Kidney (tissue), 14 donors: ENCODE measurements around the gene LPCAT1. TPM values are rescaled to one million over a fixed set of nuclear protein-coding genes. Genes with fewer than 3 reads are reported as not detected.
A peak's percentile ranks its signal among the peaks of the same experiment; 100 is the strongest.

ENCODE experiments used
- DNase-seq, 5 donors: peaks; one replicate each; pipeline ENCODE4 v3.0.0-alpha.2; 2013 to 2020
- FAIRE-seq: peaks from 2 replicates; lab custom pipeline; 2012; peaks lifted over from hg19 to GRCh38; lab: Jason Lieb, UNC
- H3K27ac ChIP-seq, 2 donors: one replicate each; pipeline ENCODE4 v1.7.0; 2013; ENCODE audit warnings: low read depth in 2 of 2, low read length in 2 of 2, inconsistent platforms in 1 of 2
- H3K27me3 ChIP-seq: one replicate; pipeline ENCODE4 v1.7.1; 2013; ENCODE audit warnings: low read length, inconsistent platforms; ENCODE audit not compliant: control insufficient read depth, insufficient read depth
- H3K36me3 ChIP-seq, 3 donors: one replicate each; pipeline versions ENCODE4 v1.7.0 to v1.7.1; 2013; ENCODE audit warnings: low read length in 3 of 3, control low read depth in 1 of 3, inconsistent platforms in 1 of 3; ENCODE audit not compliant: insufficient read depth in 3 of 3, control insufficient read depth in 2 of 3
- H3K4me1 ChIP-seq, 3 donors: one replicate each; pipeline versions ENCODE4 v1.7.0 to v1.7.1; 2013; ENCODE audit warnings: low read length in 3 of 3, inconsistent platforms in 1 of 3, low read depth in 1 of 3; ENCODE audit not compliant: control insufficient read depth in 2 of 3, insufficient read depth in 2 of 3
- H3K4me3 ChIP-seq, 3 donors: one replicate each; pipeline versions ENCODE4 v1.7.0 to v1.8.1; 2013; ENCODE audit warnings: low read length in 3 of 3, control low read depth in 1 of 3, inconsistent platforms in 1 of 3
- H3K9ac ChIP-seq, 3 donors: one replicate each; pipeline versions ENCODE4 v1.7.0 to v1.7.1; 2013; ENCODE audit warnings: low read length in 3 of 3, control low read depth in 1 of 3, inconsistent platforms in 1 of 3
- H3K9me3 ChIP-seq, 3 donors: one replicate each; pipeline versions ENCODE4 v1.7.0 to v1.7.1; 2013; ENCODE audit warnings: low read length in 3 of 3, control low read depth in 1 of 3, inconsistent platforms in 1 of 3; ENCODE audit not compliant: control insufficient read depth in 2 of 3, insufficient read depth in 1 of 3
- CTCF ChIP-seq: IDR thresholded peaks from 3 replicates; pipeline ENCODE4 v1.5.1; 2012; ENCODE audit warnings: mild to moderate bottlenecking, moderate library complexity, borderline replicate concordance; ENCODE audit not compliant: insufficient read depth; ENCODE audit errors: extremely low read depth
- intact Hi-C: fragments of 100-400 bp; cut with DNase I; formaldehyde crosslinking; loops from one replicate; pipeline ENCODE4 v1.11.1; 2022
- polyA plus RNA-seq: library from polyadenylated mRNA; stranded (reverse); fragments of 350-450 nt; fragmentation: Illumina TruSeq; extraction: RNeasy Lipid Tissue Mini Kit (QIAGEN cat#74804); gene quantifications from one replicate; pipeline ENCODE4 v1.2.3, GENCODE V29; 2014; ENCODE audit warnings: low read depth, low replicate concordance; ENCODE audit not compliant: insufficient read depth
- total RNA-seq: library from RNA; stranded (reverse); fragmentation: NEBNext Ultra II Directional; extraction: Animal tissue kit (Norgen Biotek cat#: 25700); gene quantifications from one replicate; pipeline ENCODE4 v1.2.1, GENCODE V29; 2021
- donor health status: control.
- donor health status: control.
- donor health status: control.
- donor health status: control.
- donor health status: control.
- donor health status: DM: yes; HTN: yes; CAD: no.
- donor health status: Normal renal cell carcinoma (clear cell type).

The LPCAT1 gene
- total and polyA plus RNA-seq, 2 donors from 2014 or later, result 22.2 to 46.5 TPM

GRCh38 chr5:1465117-1465516, 58.6 kb downstream of the LPCAT1 start:
- no peak for FAIRE-seq
- Histone ChIP-seq H3K4me3 (no peak overlapping the region), H3K27ac (no peak overlapping the region), H3K9me3 (no peaks in the 10 kb centered on the region), H3K27me3 (no peaks in the 10 kb centered on the region), H3K4me1 (peaks cover 0 to 1% (median 0%) of the 10 kb centered on the region in 3 donors), H3K36me3 (peaks cover 4 to 8% (median 7%) of the 10 kb centered on the region in 3 donors), H3K9ac (no peak overlapping the region)
- DNase-seq, result peak in 1 of 5 donors; percentile 4
- intact Hi-C loops, result no loop called here
- TF ChIP-seq CTCF, result no peak

- Histone ChIP-seq H3K27ac (no peak overlapping the region), H3K36me3 (peaks cover 4 to 8% (median 7%) of the 10 kb centered on the region in 3 donors), H3K27me3 (no peaks in the 10 kb centered on the region), H3K9me3 (no peaks in the 10 kb centered on the region), H3K9ac (no peak overlapping the region), H3K4me1 (no peaks in the 10 kb centered on the region), H3K4me3 (no peak overlapping the region)
- DNase-seq, result peak in 1 of 5 donors; percentile 7
- intact Hi-C loops, result no loop called here
- FAIRE-seq, result no peak
- TF ChIP-seq CTCF, result no peak
Measured at GRCh38 chr5:1464511-1464910, 59.2 kb downstream of the LPCAT1 start.

- Histone ChIP-seq H3K4me3 (no peak overlapping the region), H3K4me1 (no peaks in the 10 kb centered on the region), H3K27ac (no peak overlapping the region), H3K9ac (no peak overlapping the region), H3K9me3 (no peaks in the 10 kb centered on the region), H3K27me3 (no peaks in the 10 kb centered on the region), H3K36me3 (peaks cover 4 to 8% (median 7%) of the 10 kb centered on the region in 3 donors)
- peak in 1 of 5 donors; percentile 19 for DNase-seq
- FAIRE-seq, result no peak
- intact Hi-C loops, result no loop called here
- TF ChIP-seq CTCF, result no peak
Measured at GRCh38 chr5:1464096-1464446, 59.7 kb downstream of the LPCAT1 start.
